ENCODE results near the gene EYA4.

The EYA4 gene

GRCh38 chr6:133368664-133369063, 127.5 kb downstream of the EYA4 start:
- no peaks in the 10 kb centered on the region for H3K9me2 ChIP-seq (replicated peaks; ENCODE audit: insufficient read depth, low read length)
- no peaks in the 10 kb centered on the region for H3K9me3 ChIP-seq (ENCODE audit: insufficient read depth, low read length)
- no peaks in the 10 kb centered on the region for H3K79me2 ChIP-seq (ENCODE audit: insufficient read depth, low read length)
- H3K27ac ChIP-seq (ENCODE audit: low read depth, low read length) = no peak overlapping the region
- H3K4me3 ChIP-seq (ENCODE audit: insufficient read depth, low read length, poor library complexity, severe bottlenecking) = no peak overlapping the region
- H3K36me3 ChIP-seq (ENCODE audit: low read length) = no peaks in the 10 kb centered on the region
- TF ChIP-seq EZH2phosphoT487 (conservative IDR thresholded peaks at IDR 0.05; ENCODE audit: low read length) (no peak), CTCF (IDR thresholded peaks at IDR 0.05; ENCODE audit: insufficient read depth, low read length, poor library complexity, severe bottlenecking) (no peak)
- H3K9ac ChIP-seq (ENCODE audit: low read length) = no peak overlapping the region
- H4K20me1 ChIP-seq (ENCODE audit: low read depth, low read length) = no peaks in the 10 kb centered on the region
- H3K4me2 ChIP-seq (ENCODE audit: low read depth, low read length, poor library complexity, severe bottlenecking) = no peak overlapping the region
- H3F3A ChIP-seq (ENCODE audit: insufficient read depth) = no peaks in the 10 kb centered on the region
- no peak overlapping the region for H2AFZ ChIP-seq (ENCODE audit: low read depth, low read length, severe bottlenecking)
- no peaks in the 10 kb centered on the region for H3K27me3 ChIP-seq (ENCODE audit: low read length)

- no peak overlapping the region for H3K27ac ChIP-seq (ENCODE audit: low read depth, low read length)
- H3K4me2 ChIP-seq (ENCODE audit: low read depth, low read length, poor library complexity, severe bottlenecking) = no peak overlapping the region
- no peak overlapping the region for H3K9ac ChIP-seq (ENCODE audit: low read length)
- no peaks in the 10 kb centered on the region for H3K36me3 ChIP-seq (ENCODE audit: low read length)
- H2AFZ ChIP-seq (ENCODE audit: low read depth, low read length, severe bottlenecking) = no peak overlapping the region
- H3K4me3 ChIP-seq (ENCODE audit: insufficient read depth, low read length, poor library complexity, severe bottlenecking) = no peak overlapping the region
- H3K79me2 ChIP-seq (ENCODE audit: insufficient read depth, low read length) = no peaks in the 10 kb centered on the region
- no peaks in the 10 kb centered on the region for H3F3A ChIP-seq (ENCODE audit: insufficient read depth)
- H3K9me3 ChIP-seq (ENCODE audit: insufficient read depth, low read length) = no peaks in the 10 kb centered on the region
- no peaks in the 10 kb centered on the region for H3K9me2 ChIP-seq (replicated peaks; ENCODE audit: insufficient read depth, low read length)
- H3K27me3 ChIP-seq (ENCODE audit: low read length) = no peaks in the 10 kb centered on the region
- TF ChIP-seq EZH2phosphoT487 (conservative IDR thresholded peaks at IDR 0.05; ENCODE audit: low read length) (no peak), CTCF (IDR thresholded peaks at IDR 0.05; ENCODE audit: insufficient read depth, low read length, poor library complexity, severe bottlenecking) (no peak)
- H4K20me1 ChIP-seq (ENCODE audit: low read depth, low read length) = no peaks in the 10 kb centered on the region
Measured at GRCh38 chr6:133369773-133370272, 128.7 kb downstream of the EYA4 start.

- no peaks in the 10 kb centered on the region for H3K9me3 ChIP-seq (ENCODE audit: insufficient read depth, low read length)
- H4K20me1 ChIP-seq (ENCODE audit: low read depth, low read length) = no peaks in the 10 kb centered on the region
- TF ChIP-seq CTCF (IDR thresholded peaks at IDR 0.05; ENCODE audit: insufficient read depth, low read length, poor library complexity, severe bottlenecking) (no peak), EZH2phosphoT487 (conservative IDR thresholded peaks at IDR 0.05; ENCODE audit: low read length) (no peak)
- no peak overlapping the region for H3K4me3 ChIP-seq (ENCODE audit: insufficient read depth, low read length, poor library complexity, severe bottlenecking)
- H2AFZ ChIP-seq (ENCODE audit: low read depth, low read length, severe bottlenecking) = no peak overlapping the region
- no peaks in the 10 kb centered on the region for H3F3A ChIP-seq (ENCODE audit: insufficient read depth)
- no peaks in the 10 kb centered on the region for H3K79me2 ChIP-seq (ENCODE audit: insufficient read depth, low read length)
- no peaks in the 10 kb centered on the region for H3K36me3 ChIP-seq (ENCODE audit: low read length)
- H3K27ac ChIP-seq (ENCODE audit: low read depth, low read length) = no peak overlapping the region
- H3K4me2 ChIP-seq (ENCODE audit: low read depth, low read length, poor library complexity, severe bottlenecking) = no peak overlapping the region
- no peaks in the 10 kb centered on the region for H3K27me3 ChIP-seq (ENCODE audit: low read length)
- H3K9ac ChIP-seq (ENCODE audit: low read length) = no peak overlapping the region
- no peaks in the 10 kb centered on the region for H3K9me2 ChIP-seq (replicated peaks; ENCODE audit: insufficient read depth, low read length)
Measured at GRCh38 chr6:133376743-133377142, 135.6 kb downstream of the EYA4 start.

Data from SU-DHL-6 (cell line).